NCI-H187 treated with DMSO at 0.1 percent for 48 hours (cell line): ENCODE data around the gene DACT2.

Source experiments
- DNase-seq: peaks from one replicate; lab custom pipeline; 2025; lab: John Stamatoyannopoulos, UW

DACT2 gene

GRCh38 chr6:168352096-168352495, 32.5 kb upstream of the DACT2 start:
- DNase-seq = no peak

- DNase-seq = no peak
Measured at GRCh38 chr6:168349718-168350210, 30.2 kb upstream of the DACT2 start.

- DNase-seq = no peak
Measured at GRCh38 chr6:168348186-168348585, 28.6 kb upstream of the DACT2 start.

- no peak for DNase-seq
Measured at GRCh38 chr6:168347615-168348014, 28.0 kb upstream of the DACT2 start.

- no peak for DNase-seq
Measured at GRCh38 chr6:168347053-168347452, 27.5 kb upstream of the DACT2 start.

GRCh38 chr6:168345896-168346754, 26.5 kb upstream of the DACT2 start:
- DNase-seq = no peak

- no peak for DNase-seq
Measured at GRCh38 chr6:168345266-168345665, 25.7 kb upstream of the DACT2 start.

GRCh38 chr6:168344338-168344737, 24.8 kb upstream of the DACT2 start:
- no peak for DNase-seq

GRCh38 chr6:168343239-168344150, 23.9 kb upstream of the DACT2 start:
- DNase-seq = no peak

GRCh38 chr6:168342636-168343035, 23.1 kb upstream of the DACT2 start:
- DNase-seq = no peak

GRCh38 chr6:168341280-168341900, 21.8 kb upstream of the DACT2 start:
- no peak for DNase-seq

GRCh38 chr6:168340819-168341218, 21.2 kb upstream of the DACT2 start:
- no peak for DNase-seq

GRCh38 chr6:168338777-168339176, 19.2 kb upstream of the DACT2 start:
- no peak for DNase-seq

GRCh38 chr6:168336967-168337366, 17.4 kb upstream of the DACT2 start:
- no peak for DNase-seq

- DNase-seq = no peak
Measured at GRCh38 chr6:168333989-168334388, 14.4 kb upstream of the DACT2 start.

- DNase-seq = no peak
Measured at GRCh38 chr6:168333491-168333890, 13.9 kb upstream of the DACT2 start.

- DNase-seq = no peak
Measured at GRCh38 chr6:168333039-168333438, 13.5 kb upstream of the DACT2 start.

GRCh38 chr6:168332020-168332419, 12.4 kb upstream of the DACT2 start:
- DNase-seq = peak; percentile 27

GRCh38 chr6:168331058-168331457, 11.5 kb upstream of the DACT2 start:
- no peak for DNase-seq

- no peak for DNase-seq
Measured at GRCh38 chr6:168330403-168330802, 10.8 kb upstream of the DACT2 start.

GRCh38 chr6:168328086-168328485, 8.5 kb upstream of the DACT2 start:
- no peak for DNase-seq
